GM23338 (cell line): ENCODE data around the gene RCBTB1. TPM values are rescaled to one million over a fixed set of nuclear protein-coding genes. Genes with fewer than 3 reads are reported as not detected.

Experiments used
- ATAC-seq: fragments of 200-7000 bp; cut with Tn5 transposase; 3 replicates; pipeline ENCODE4 v1.9.1; 2020
- DNase-seq: peaks from one replicate; pipeline ENCODE4 v3.0.0-alpha.2; 2015; ENCODE audit warnings: low spot score
- H2AFZ ChIP-seq: fragments of 200-600 bp; sonication (generic); 2 replicates; pipeline ENCODE4 v1.8.0; 2016; ENCODE audit warnings: antibody characterized with exemption, mild to moderate bottlenecking, moderate library complexity
- H3F3A ChIP-seq: fragments of 200-600 bp; sonication (generic); replicated peaks from 2 replicates; pipeline ENCODE4 v1.8.0; 2017; ENCODE audit warnings: antibody characterized with exemption, mixed run types, low read depth
- H3K27ac ChIP-seq: fragments of 200-600 bp; sonication (generic); 2 replicates; pipeline ENCODE4 v1.6.1; 2016; ENCODE audit warnings: low read depth
- H3K27me3 ChIP-seq: fragments of 200-600 bp; sonication (generic); 2 replicates; pipeline ENCODE4 v1.8.0; 2016; ENCODE audit warnings: mild to moderate bottlenecking, mixed run types, moderate library complexity; ENCODE audit not compliant: insufficient read depth
- H3K36me3 ChIP-seq: fragments of 200-600 bp; sonication (generic); 2 replicates; pipeline ENCODE4 v1.8.0; 2016; ENCODE audit warnings: mild to moderate bottlenecking; ENCODE audit not compliant: insufficient read depth
- H3K4me1 ChIP-seq: fragments of 200-600 bp; sonication (generic); 2 replicates; pipeline ENCODE4 v1.8.0; 2016; ENCODE audit warnings: mild to moderate bottlenecking, moderate library complexity; ENCODE audit not compliant: insufficient read depth
- H3K4me2 ChIP-seq: fragments of 200-600 bp; sonication (generic); 2 replicates; pipeline ENCODE4 v1.7.1; 2017; ENCODE audit warnings: mixed run types
- H3K4me3 ChIP-seq: fragments of 200-600 bp; sonication (generic); 2 replicates; pipeline ENCODE4 v1.6.1; 2016; ENCODE audit warnings: mixed run types
- H3K79me2 ChIP-seq: fragments of 200-600 bp; sonication (generic); replicated peaks from 2 replicates; pipeline ENCODE4 v1.8.0; 2017; ENCODE audit warnings: mild to moderate bottlenecking; ENCODE audit not compliant: insufficient read depth
- H3K9me2 ChIP-seq: fragments of 200-600 bp; sonication (generic); 2 replicates; pipeline ENCODE4 v1.8.0; 2017; ENCODE audit not compliant: insufficient read depth
- H4K20me1 ChIP-seq: fragments of 200-600 bp; sonication (generic); replicated peaks from 2 replicates; pipeline ENCODE4 v1.8.0; 2017; ENCODE audit warnings: mild to moderate bottlenecking; ENCODE audit not compliant: insufficient read depth
- H3K27ac Mint-ChIP-seq: 2 replicates; pipeline ENCODE4 v1.8.0; 2020; ENCODE audit warnings: inconsistent platforms, mild to moderate bottlenecking, moderate library complexity, mixed read lengths
- H3K27me3 Mint-ChIP-seq: 3 replicates; pipeline ENCODE4 v1.8.0; 2022; ENCODE audit warnings: low read depth, mild to moderate bottlenecking, moderate library complexity, mixed read lengths, inconsistent platforms; ENCODE audit not compliant: insufficient read depth, poor library complexity
- H3K36me3 Mint-ChIP-seq: 3 replicates; pipeline ENCODE4 v1.8.0; 2021; ENCODE audit warnings: low read depth, mild to moderate bottlenecking, inconsistent platforms, moderate library complexity, mixed read lengths
- H3K4me1 Mint-ChIP-seq: 3 replicates; pipeline ENCODE4 v1.8.0; 2020; ENCODE audit warnings: mild to moderate bottlenecking, inconsistent platforms, mixed read lengths
- H3K4me3 Mint-ChIP-seq: 3 replicates; pipeline ENCODE4 v1.8.0; 2021; ENCODE audit warnings: moderate library complexity, mild to moderate bottlenecking, inconsistent platforms, mixed read lengths
- H3K9me3 Mint-ChIP-seq: 3 replicates; pipeline ENCODE4 v1.8.0; 2020; ENCODE audit warnings: moderate library complexity, mild to moderate bottlenecking, inconsistent platforms, mixed read lengths
- CREB1 ChIP-seq: fragments of 250-450 bp; sonication (Bioruptor Pico); IDR thresholded peaks from 2 replicates; pipeline ENCODE4 v1.5.0; 2020; ENCODE audit warnings: low read depth, mild to moderate bottlenecking, moderate library complexity
- EZH2 ChIP-seq: fragments of 200-600 bp; sonication (generic); IDR thresholded peaks from one replicate; pipeline ENCODE4 v1.8.0; 2017; ENCODE audit warnings: antibody characterized with exemption, mild to moderate bottlenecking, low read depth; ENCODE audit not compliant: unreplicated experiment
- EZH2phosphoT487 ChIP-seq: fragments of 200-600 bp; sonication (generic); IDR thresholded peaks from one replicate; pipeline ENCODE4 v1.8.1; 2018; ENCODE audit warnings: antibody characterized with exemption; ENCODE audit not compliant: unreplicated experiment
- JUNB ChIP-seq: IDR thresholded peaks from one replicate; pipeline ENCODE4 v1.6.1; 2016; ENCODE audit warnings: antibody characterized with exemption; ENCODE audit not compliant: unreplicated experiment
- NANOG ChIP-seq: IDR thresholded peaks from 2 replicates; pipeline ENCODE4 v1.6.1; 2016; ENCODE audit warnings: antibody characterized with exemption, borderline replicate concordance
- POLR2AphosphoS5 ChIP-seq: IDR thresholded peaks from 2 replicates; pipeline ENCODE4 v1.6.1; 2016; ENCODE audit warnings: antibody characterized with exemption, low read depth
- STAT1 ChIP-seq: IDR thresholded peaks from one replicate; pipeline ENCODE4 v1.6.1; 2016; ENCODE audit warnings: antibody characterized with exemption; ENCODE audit not compliant: unreplicated experiment
- ZNF114 ChIP-seq: fragments of 250-450 bp; sonication (Bioruptor Pico); IDR thresholded peaks from 2 replicates; pipeline ENCODE4 v1.5.0; 2020; ENCODE audit warnings: mild to moderate bottlenecking, moderate library complexity
- ZNF331 ChIP-seq: fragments of 250-450 bp; sonication (Bioruptor Pico); IDR thresholded peaks from 2 replicates; pipeline ENCODE4 v1.5.0; 2020; ENCODE audit warnings: low read depth, mild to moderate bottlenecking, moderate library complexity
- polyA plus RNA-seq: library from polyadenylated mRNA; unstranded; fragments of >200 nt; fragmentation: Nextera tagmentation; extraction: Ambion mirVana; gene quantifications from 2 replicates; pipeline ENCODE4 v1.2.1, GENCODE V29; 2016
- total RNA-seq: library from RNA; depleted of rRNA; stranded (reverse); fragments of >200 nt; shearing (Covaris generic); gene quantifications from 2 replicates; pipeline ENCODE4 v1.2.3, GENCODE V29; 2014
- TF ChIP-seq, protein P1 (sequence below): IDR thresholded peaks from one replicate; pipeline ENCODE4 v1.6.1; 2018; ENCODE audit warnings: antibody characterized with exemption; ENCODE audit not compliant: unreplicated experiment
- TF ChIP-seq, protein P2 (sequence below): IDR thresholded peaks from 2 replicates; pipeline ENCODE4 v1.6.1; 2016; ENCODE audit warnings: antibody characterized with exemption
- TF ChIP-seq, protein P3 (sequence below), 2 experiments: fragments of 200-600 bp in 1 of 2; sonication (generic) in 1 of 2; conservative IDR thresholded peaks; 2 replicates each; pipeline versions ENCODE4 v1.5.1 to v1.6.1; 2016 to 2017; ENCODE audit warnings: antibody characterized with exemption in 2 of 2, low read depth in 2 of 2, mild to moderate bottlenecking in 2 of 2, moderate library complexity in 1 of 2

The RCBTB1 gene
- total and polyA plus RNA-seq, 2 experiments from 2014 or later: 10.8 to 33.5 TPM

DNA sequence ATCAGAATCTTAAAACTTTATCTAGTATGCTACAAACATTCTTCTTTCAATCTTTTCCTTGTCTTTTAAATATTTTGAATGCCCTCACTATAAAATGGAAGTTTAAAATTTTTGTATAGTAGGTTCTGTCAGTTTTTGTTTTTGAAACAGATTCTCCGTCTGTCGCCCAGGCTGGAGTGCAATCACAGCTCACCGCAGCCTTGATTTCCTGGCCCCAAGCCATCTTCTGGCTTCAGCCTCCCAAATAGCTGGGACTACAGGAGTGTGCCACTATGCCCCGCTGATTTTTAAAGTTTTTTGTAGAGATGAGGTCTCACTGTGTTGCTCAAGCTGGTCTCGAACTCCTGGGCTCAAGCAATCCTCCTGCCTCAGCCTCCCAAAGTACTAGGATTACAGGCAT lies 68.9 kb downstream of the RCBTB1 start (continued):
- TF ChIP-seq, protein P1, sequence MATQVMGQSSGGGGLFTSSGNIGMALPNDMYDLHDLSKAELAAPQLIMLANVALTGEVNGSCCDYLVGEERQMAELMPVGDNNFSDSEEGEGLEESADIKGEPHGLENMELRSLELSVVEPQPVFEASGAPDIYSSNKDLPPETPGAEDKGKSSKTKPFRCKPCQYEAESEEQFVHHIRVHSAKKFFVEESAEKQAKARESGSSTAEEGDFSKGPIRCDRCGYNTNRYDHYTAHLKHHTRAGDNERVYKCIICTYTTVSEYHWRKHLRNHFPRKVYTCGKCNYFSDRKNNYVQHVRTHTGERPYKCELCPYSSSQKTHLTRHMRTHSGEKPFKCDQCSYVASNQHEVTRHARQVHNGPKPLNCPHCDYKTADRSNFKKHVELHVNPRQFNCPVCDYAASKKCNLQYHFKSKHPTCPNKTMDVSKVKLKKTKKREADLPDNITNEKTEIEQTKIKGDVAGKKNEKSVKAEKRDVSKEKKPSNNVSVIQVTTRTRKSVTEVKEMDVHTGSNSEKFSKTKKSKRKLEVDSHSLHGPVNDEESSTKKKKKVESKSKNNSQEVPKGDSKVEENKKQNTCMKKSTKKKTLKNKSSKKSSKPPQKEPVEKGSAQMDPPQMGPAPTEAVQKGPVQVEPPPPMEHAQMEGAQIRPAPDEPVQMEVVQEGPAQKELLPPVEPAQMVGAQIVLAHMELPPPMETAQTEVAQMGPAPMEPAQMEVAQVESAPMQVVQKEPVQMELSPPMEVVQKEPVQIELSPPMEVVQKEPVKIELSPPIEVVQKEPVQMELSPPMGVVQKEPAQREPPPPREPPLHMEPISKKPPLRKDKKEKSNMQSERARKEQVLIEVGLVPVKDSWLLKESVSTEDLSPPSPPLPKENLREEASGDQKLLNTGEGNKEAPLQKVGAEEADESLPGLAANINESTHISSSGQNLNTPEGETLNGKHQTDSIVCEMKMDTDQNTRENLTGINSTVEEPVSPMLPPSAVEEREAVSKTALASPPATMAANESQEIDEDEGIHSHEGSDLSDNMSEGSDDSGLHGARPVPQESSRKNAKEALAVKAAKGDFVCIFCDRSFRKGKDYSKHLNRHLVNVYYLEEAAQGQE: no peak
- TF ChIP-seq, protein P2, sequence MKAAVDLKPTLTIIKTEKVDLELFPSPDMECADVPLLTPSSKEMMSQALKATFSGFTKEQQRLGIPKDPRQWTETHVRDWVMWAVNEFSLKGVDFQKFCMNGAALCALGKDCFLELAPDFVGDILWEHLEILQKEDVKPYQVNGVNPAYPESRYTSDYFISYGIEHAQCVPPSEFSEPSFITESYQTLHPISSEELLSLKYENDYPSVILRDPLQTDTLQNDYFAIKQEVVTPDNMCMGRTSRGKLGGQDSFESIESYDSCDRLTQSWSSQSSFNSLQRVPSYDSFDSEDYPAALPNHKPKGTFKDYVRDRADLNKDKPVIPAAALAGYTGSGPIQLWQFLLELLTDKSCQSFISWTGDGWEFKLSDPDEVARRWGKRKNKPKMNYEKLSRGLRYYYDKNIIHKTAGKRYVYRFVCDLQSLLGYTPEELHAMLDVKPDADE: no peak
- TF ChIP-seq STAT1 (no peak), POLR2AphosphoS5 (no peak), EZH2 (no peak), ZNF331 (CRISPR knock-in tag) (no peak), CREB1 (CRISPR knock-in tag) (no peak), EZH2phosphoT487 (no peak), NANOG (no peak), JUNB (no peak), ZNF114 (CRISPR knock-in tag) (no peak)
- TF ChIP-seq, protein P3, sequence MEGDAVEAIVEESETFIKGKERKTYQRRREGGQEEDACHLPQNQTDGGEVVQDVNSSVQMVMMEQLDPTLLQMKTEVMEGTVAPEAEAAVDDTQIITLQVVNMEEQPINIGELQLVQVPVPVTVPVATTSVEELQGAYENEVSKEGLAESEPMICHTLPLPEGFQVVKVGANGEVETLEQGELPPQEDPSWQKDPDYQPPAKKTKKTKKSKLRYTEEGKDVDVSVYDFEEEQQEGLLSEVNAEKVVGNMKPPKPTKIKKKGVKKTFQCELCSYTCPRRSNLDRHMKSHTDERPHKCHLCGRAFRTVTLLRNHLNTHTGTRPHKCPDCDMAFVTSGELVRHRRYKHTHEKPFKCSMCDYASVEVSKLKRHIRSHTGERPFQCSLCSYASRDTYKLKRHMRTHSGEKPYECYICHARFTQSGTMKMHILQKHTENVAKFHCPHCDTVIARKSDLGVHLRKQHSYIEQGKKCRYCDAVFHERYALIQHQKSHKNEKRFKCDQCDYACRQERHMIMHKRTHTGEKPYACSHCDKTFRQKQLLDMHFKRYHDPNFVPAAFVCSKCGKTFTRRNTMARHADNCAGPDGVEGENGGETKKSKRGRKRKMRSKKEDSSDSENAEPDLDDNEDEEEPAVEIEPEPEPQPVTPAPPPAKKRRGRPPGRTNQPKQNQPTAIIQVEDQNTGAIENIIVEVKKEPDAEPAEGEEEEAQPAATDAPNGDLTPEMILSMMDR (conservative IDR thresholded peaks at IDR 0.05; ENCODE audit: low read depth in 2 of 2): no peak

DNA sequence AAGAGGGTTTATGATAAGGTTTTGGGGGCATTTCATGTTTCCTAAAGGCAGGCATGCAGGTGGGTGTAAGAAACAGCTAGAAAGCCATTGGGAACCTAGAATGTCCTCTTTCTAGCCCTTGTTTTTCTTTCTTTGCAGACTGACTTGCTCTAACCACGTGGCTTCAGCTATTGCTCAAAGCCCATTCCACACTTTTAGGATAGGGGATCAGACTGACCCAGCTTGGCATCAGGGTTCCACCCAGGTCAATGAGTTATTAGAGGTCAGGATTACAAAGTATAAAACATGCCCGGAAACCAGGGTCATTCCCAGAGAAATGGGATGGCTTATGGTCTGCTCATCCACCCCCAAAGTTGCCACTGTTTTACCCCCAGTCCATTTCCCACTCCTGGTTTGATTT lies 72.8 kb downstream of the RCBTB1 start:
- no peak overlapping the region for H3K4me3 ChIP-seq
- H2AFZ ChIP-seq: no peak overlapping the region
- H3K27ac ChIP-seq: no peak overlapping the region
- Mint-ChIP-seq H3K9me3 (no peaks in the 10 kb centered on the region; the same call in 2 of the 3 replicates), H3K4me1 (peaks cover 2% of the 10 kb centered on the region; the same call in 1 of the 3 replicates), H3K27ac (no peak overlapping the region), H3K27me3 (no peaks in the 10 kb centered on the region), H3K4me3 (no peak overlapping the region), H3K36me3 (peaks cover 5% of the 10 kb centered on the region; the same call in 1 of the 3 replicates)
- H3K36me3 ChIP-seq: no peaks in the 10 kb centered on the region
- no peaks in the 10 kb centered on the region for H3K9me2 ChIP-seq
- no peaks in the 10 kb centered on the region for H3F3A ChIP-seq
- H4K20me1 ChIP-seq: no peaks in the 10 kb centered on the region
- H3K4me2 ChIP-seq: no peak overlapping the region
- H3K4me1 ChIP-seq: peaks cover under 1% of the 10 kb centered on the region; the same call in 1 of the 2 replicates
- DNase-seq: no peak
- no peak for ATAC-seq
- no peaks in the 10 kb centered on the region for H3K79me2 ChIP-seq
- no peak for TF ChIP-seq POLR2AphosphoS5
- no peak for TF ChIP-seq EZH2phosphoT487
- TF ChIP-seq STAT1: no peak
- TF ChIP-seq, protein P3 (conservative IDR thresholded peaks at IDR 0.05; ENCODE audit: low read depth in 2 of 2): no peak
- TF ChIP-seq, protein P2: no peak
- no peak for TF ChIP-seq ZNF331 (CRISPR knock-in tag)
- no peak for TF ChIP-seq NANOG
- no peak for TF ChIP-seq JUNB
- no peaks in the 10 kb centered on the region for H3K27me3 ChIP-seq
